GM12875 (cell line): Measurements from ENCODE around the gene DSC2.
"Not testable (repeated sequence)": the region's sequence is repeated elsewhere in the genome, so short reads cannot be mapped to it uniquely, and the experiment has no call there.

Experiments used
- H3K4me3 ChIP-seq: one replicate; pipeline ENCODE4 v1.5.1; 2011; ENCODE audit warnings: low read depth, low read length, control low read depth
- CTCF ChIP-seq: IDR thresholded peaks from 2 replicates; pipeline ENCODE4 v1.5.1; 2011; ENCODE audit warnings: low read depth, mild to moderate bottlenecking, control low read depth, inconsistent platforms, low read length, moderate library complexity, borderline replicate concordance; ENCODE audit not compliant: insufficient read depth

DSC2 gene

DNA sequence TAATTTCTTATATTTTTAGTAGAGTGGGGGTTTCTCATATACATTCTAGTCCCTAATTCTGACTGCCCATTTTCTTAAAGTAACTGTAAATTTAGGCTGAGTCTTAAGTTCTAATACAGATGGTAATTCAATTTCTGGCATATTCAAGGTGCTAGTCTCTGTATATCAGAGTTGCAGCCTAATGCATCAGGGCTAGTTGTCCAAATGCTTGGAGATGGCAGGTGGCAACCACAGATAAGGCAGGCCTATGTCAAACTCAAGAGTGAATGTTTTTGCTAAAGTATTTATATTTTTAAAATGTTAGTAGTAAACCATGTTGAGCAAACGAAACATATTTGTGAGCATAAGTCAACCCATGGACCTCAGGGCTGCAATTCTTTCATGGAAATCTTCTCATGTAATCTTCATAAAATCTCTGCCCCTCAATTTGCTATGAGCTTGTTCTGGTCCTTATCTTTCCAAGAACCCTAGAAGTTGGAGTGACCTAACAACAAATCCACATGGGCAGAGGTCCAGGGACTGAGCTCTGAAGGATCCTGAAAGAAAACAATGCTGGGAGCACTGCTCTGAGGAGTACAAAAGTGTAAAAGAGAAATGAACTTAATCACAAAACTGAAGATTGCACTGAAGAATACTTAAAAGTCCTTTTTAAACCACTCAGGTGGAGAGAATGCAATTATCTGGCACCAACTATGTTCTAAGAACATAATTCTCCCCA, 27.3 kb upstream of the DSC2 start:
- TF ChIP-seq CTCF: no peak
- no peak overlapping the region for H3K4me3 ChIP-seq

DNA sequence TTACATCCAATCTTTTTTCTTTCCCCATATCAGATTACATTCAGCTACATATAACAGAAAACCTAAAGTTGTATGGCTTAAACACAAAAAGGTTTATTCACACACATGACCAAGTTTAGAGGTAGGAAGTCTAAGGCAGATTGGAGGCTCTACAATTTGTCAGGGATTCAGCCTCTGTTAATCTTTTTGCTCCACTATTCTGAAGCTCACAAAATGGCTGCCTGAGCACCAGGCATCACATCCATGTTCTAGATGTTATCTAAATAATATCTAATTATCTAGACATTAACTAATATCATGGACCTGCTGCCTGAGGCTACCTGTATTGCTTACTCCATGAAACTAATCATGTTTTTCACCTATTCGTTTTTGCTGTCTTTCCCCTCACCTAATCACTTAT, 23.7 kb upstream of the DSC2 start:
- no peak overlapping the region for H3K4me3 ChIP-seq
- TF ChIP-seq CTCF: no peak

DNA sequence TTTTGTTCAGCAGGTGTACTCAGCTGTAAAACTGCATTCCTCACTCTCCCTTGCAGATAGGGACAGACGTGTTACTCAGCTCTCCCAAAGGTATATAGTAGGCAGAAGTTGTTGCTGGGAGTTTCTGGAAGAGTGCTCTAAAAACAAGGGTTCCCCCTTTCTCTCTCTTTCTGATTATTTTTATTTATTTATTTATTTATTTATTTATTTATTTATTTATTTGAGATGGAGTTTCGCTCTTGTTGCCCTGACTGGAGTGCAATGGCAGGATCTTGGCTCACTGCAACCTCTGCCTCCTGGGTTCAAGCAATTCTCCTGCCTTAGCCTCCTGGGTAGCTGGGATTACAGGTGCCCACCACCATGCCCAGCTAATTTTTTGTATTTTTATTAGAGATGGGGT, 20.9 kb upstream of the DSC2 start:
- H3K4me3 ChIP-seq: not testable (repeated sequence)

DNA sequence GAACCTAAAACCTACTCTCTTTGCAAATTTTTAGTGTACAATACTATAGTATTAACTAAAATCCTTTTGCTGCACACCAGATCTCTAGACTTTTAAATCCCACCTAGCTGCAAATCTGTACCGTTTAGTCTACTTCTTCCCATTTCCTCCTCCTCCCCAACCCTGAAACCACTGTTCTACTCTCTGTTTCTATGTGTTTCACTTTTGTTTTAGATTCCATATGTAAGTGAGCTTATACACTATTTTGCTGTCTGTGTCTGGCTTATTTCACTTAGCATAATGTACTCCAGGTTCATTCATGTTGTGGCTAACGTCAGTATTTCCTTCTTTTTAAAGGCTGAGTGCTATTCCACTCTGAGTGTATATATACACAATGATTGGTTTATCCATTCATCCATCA, 18.4 kb upstream of the DSC2 start:
- TF ChIP-seq CTCF: no peak
- H3K4me3 ChIP-seq: no peak overlapping the region

DNA sequence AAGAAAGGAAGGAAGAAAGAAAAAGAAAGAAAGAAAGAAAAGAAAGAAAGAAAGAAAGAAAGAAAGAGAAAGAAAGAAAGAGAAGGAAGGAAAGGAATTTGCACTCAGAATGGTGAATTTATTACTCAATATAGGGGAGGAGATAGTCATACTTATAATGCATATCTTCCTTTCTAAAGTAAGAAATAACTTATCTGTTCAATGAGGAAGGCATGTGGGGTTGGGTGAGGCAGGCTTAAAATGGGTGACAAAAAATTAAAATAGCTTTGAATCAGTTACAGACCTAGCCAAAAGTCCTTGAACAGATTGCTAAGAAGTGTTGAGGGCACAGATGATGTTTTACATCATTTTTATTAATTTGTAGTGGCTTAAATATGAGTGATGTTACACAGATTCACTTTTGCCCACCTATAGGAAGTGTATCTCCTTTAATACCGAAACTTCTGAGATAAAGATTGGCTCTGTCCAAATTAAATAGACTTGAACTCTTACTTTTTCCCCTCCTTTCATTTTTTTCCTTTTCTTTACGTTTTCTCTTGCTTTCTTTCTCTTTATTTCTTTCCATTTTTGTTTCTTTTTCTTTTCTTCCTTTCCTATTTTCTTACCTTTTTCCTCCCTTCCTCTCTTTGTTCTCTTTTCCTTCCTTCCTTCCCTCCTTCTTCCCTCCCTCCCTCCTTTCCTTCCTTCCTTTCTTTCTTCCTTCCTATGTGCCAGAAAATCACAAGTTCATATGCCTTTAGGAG, 14.8 kb upstream of the DSC2 start:
- TF ChIP-seq CTCF: no peak
- H3K4me3 ChIP-seq: no peak overlapping the region

GRCh38 chr18:31112804-31113203, 10.6 kb upstream of the DSC2 start:
- TF ChIP-seq CTCF: no peak
- no peak overlapping the region for H3K4me3 ChIP-seq

DNA sequence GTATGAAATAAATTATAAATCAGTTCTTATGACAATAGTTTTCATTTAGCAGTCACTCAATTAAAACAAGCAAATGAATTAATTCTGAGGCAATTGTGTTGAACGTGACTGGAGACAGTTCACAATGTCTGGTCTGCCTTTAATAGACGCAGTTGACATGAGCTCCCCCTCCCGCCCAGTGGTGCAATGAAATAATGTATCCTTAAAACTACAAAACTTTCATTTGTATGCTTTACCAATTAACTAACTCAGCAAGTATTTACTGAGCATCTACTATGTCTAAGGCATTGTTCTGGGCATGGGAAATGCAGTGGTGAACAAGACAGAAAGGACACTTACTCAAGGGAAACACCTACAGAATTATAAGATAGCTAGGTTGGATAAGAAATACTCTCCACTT, 3.5 kb upstream of the DSC2 start:
- TF ChIP-seq CTCF: no peak

More for the DNA sequence above, 3.5 kb upstream of the DSC2 start:
- H3K4me3 ChIP-seq: no peak overlapping the region
